Esophagus muscularis mucosa (tissue), 3 donors: ENCODE measurements around the gene IL15RA.

Experiments
- CTCF ChIP-seq, 3 experiments: fragments of 200-600 bp in 2 of 3; fragments of 450-650 bp in 1 of 3; sonication (generic) in 2 of 3; IDR thresholded peaks; one replicate each; pipeline ENCODE4 v1.5.1; 2017 to 2019; ENCODE audit warnings: antibody characterized with exemption in 3 of 3, mild to moderate bottlenecking in 2 of 3, moderate library complexity in 1 of 3
- POLR2AphosphoS5 ChIP-seq, 2 donors: sonication (generic); formaldehyde crosslinking; IDR thresholded peaks; one replicate each; pipeline ENCODE4 v1.6.1; 2017; ENCODE audit warnings: antibody characterized with exemption in 2 of 2

DNA sequence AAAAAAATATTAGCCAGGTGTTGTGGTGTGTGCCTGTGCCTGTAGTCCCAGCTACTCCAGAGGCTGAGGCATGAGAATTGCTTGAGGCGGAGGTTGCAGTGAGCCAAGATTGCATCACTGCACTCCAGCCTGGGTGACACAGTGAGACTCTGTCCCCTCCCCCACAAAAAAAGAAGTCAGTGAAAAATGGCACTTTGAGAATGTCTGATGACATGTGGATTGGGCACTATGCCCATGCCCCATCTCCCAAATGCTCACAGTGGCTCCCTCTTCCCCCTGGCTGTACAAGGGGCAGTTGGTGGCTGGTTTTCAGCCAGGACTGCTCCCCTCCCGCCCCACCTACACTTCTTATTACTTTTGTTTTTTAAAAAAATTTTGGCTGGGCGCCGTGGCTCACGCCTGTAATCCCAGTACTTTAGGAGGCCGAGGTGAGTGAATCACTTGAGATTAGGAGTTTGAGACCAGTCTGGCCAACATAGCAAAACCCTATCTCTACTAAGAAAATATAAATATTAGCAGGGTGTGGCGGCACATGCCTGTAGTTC is 26.1 kb downstream of the IL15RA start:
- TF ChIP-seq CTCF (IDR thresholded peaks at IDR 0.05) (no peak), POLR2AphosphoS5 (IDR thresholded peaks at IDR 0.05) (peak; percentile 34 to 42)
